Activated CD8-positive, alpha-beta T cell treated with anti-CD3 and anti-CD28 coated beads for 36 hours (primary cell): ENCODE measurements around the gene MCC. TPM values are rescaled to one million over a fixed set of nuclear protein-coding genes. Genes with fewer than 3 reads are reported as not detected.

Experiments used
- ATAC-seq: fragments of 200-7000 bp; cut with Tn5 transposase; one replicate; pipeline ENCODE4 v1.10.0; 2021; ENCODE audit warnings: mild to moderate bottlenecking, moderate library complexity
- CTCF ChIA-PET: fragments of 350-600 bp; sonication (Branson Sonifier 250); formaldehyde crosslinking; loops from one replicate; lab custom pipeline; 2021; ENCODE audit warnings: antibody characterized with exemption; lab: Charles Lee
- POLR2A ChIA-PET: fragments of 350-600 bp; sonication (Branson Sonifier 250); formaldehyde crosslinking; loops from one replicate; lab custom pipeline; 2021; ENCODE audit warnings: antibody characterized with exemption; lab: Charles Lee
- DNase-seq: peaks from one replicate; pipeline ENCODE4 v3.0.0-alpha.2; 2020
- H3K27ac Mint-ChIP-seq: one replicate; pipeline ENCODE4 v1.8.0; 2021; ENCODE audit warnings: mild to moderate bottlenecking, mixed read lengths
- H3K27me3 Mint-ChIP-seq: one replicate; pipeline ENCODE4 v1.8.0; 2021; ENCODE audit warnings: mixed read lengths
- H3K36me3 Mint-ChIP-seq: one replicate; pipeline ENCODE4 v1.8.0; 2021; ENCODE audit warnings: low read depth, mixed read lengths
- H3K4me1 Mint-ChIP-seq: one replicate; pipeline ENCODE4 v1.8.0; 2021; ENCODE audit warnings: low read depth, mixed read lengths
- H3K4me3 Mint-ChIP-seq: one replicate; pipeline ENCODE4 v1.8.0; 2021; ENCODE audit warnings: mild to moderate bottlenecking, moderate library complexity, mixed read lengths
- H3K9me3 Mint-ChIP-seq: one replicate; pipeline ENCODE4 v1.8.0; 2021; ENCODE audit warnings: mixed read lengths
- CTCF ChIP-seq: fragments of 200-600 bp; IDR thresholded peaks from one replicate; pipeline ENCODE4 v1.8.0; 2022; ENCODE audit warnings: antibody characterized with exemption, mild to moderate bottlenecking
- intact Hi-C: fragments of 100-400 bp; cut with micrococcal nuclease; formaldehyde crosslinking; loops from one replicate; pipeline ENCODE4 v1.10.0; 2022
- total RNA-seq, 2 experiments: library from RNA; stranded (reverse); gene quantifications; one replicate each; pipeline ENCODE4 v1.2.3, GENCODE V29; 2021

The MCC gene
- total RNA-seq, 2 experiments from 2014 or later = 4.9 to 5.4 TPM

DNA sequence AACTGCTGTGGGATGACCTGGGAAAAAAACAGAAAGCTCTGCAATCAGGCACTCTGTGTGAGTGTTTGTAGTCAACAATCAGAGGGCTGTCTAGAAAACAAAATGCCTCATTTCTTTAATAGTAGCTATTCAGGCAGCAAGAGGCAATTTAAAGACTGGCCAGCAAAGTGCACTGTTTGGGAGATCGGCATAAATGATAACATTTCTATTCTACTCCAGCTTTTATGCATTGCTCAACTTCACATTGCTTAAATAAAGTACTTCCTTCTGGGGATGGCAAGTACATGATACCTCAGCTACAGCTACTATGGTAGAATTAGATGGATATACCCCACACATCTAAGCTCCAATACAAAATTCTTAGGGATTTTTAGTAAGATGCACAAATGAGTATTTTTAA, 318.5 kb downstream of the MCC start:
- Mint-ChIP-seq H3K27me3 (no peaks in the 10 kb centered on the region), H3K36me3 (no peaks in the 10 kb centered on the region), H3K9me3 (no peaks in the 10 kb centered on the region), H3K4me1 (peaks cover 2% of the 10 kb centered on the region), H3K4me3 (no peak overlapping the region), H3K27ac (no peak overlapping the region)
- POLR2A ChIA-PET = no interaction called here
- CTCF ChIA-PET = no interaction called here
- intact Hi-C loops = no loop called here
- DNase-seq (no peak), ATAC-seq (no peak)
- TF ChIP-seq CTCF = no peak

- ChIA-PET POLR2A (no interaction called here), CTCF (interaction anchor here (0.6 kb wide), 1 partner anchor 1637 kb away, joined by 3 read pairs; no protein-coding TSS in a partner anchor)
- intact Hi-C loops = no loop called here
- no peaks in the 10 kb centered on the region for H3K36me3 Mint-ChIP-seq
- no peak overlapping the region for H3K27ac Mint-ChIP-seq
- ATAC-seq = no peak
- H3K9me3 Mint-ChIP-seq = no peaks in the 10 kb centered on the region
- no peak for TF ChIP-seq CTCF
- H3K4me1 Mint-ChIP-seq = peaks cover 10% of the 10 kb centered on the region
- no peaks in the 10 kb centered on the region for H3K27me3 Mint-ChIP-seq
- no peak overlapping the region for H3K4me3 Mint-ChIP-seq
- no peak for DNase-seq
Observed at GRCh38 chr5:113167985-113168384, 320.3 kb downstream of the MCC start.

DNA sequence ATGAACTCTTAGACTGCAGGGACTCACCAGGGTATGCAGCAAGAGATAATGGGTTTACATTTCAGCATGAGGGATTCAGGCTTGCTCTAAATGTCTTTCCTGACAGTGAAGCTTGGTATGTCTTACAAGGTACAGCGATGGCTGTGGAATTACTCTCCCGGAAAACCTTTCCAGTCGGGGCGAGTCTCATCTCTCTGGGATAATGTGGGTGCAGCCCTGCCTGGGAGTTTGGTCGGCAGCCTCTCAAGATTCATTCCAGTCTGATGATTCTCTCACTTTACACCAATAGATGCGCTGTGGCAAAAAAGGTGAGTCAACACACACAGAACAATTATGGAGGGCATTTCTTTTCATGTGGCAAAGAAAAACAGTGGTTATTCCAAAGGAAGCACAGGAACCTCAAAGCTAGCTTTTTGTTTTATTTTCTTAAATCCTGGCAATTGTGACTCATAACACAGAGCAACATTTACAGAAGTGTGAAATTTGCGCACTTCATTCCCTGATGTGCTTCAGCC, 321.3 kb downstream of the MCC start:
- H3K4me3 Mint-ChIP-seq = no peak overlapping the region
- ChIA-PET CTCF (interaction anchor here (1.1 kb wide), 1 partner anchor 8 kb away, joined by 3 read pairs; no protein-coding TSS in a partner anchor), POLR2A (no interaction called here)

DNA sequence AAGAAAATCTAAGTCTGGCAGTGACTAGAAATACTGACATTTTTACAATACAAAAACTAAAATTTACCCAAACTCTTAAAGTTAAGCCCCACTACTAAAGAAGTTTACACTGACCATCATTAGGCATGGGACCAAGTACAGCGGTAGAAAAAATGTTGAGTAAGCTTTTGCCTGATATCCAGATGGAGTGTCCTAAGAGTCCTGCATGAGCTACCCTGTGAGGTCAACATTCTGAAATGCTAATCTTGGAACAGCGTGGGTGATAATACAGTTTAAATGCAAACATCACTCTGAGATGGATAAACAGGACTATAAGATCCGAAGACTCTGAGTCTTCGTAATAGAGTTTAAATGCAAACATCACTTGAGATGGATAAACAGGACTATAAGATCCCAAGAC, 322.0 kb downstream of the MCC start:
- H3K9me3 Mint-ChIP-seq = no peaks in the 10 kb centered on the region
- TF ChIP-seq CTCF = no peak

More for the DNA sequence above, 321.3 kb downstream of the MCC start:
- Mint-ChIP-seq H3K4me1 (peaks cover 20% of the 10 kb centered on the region), H3K36me3 (no peaks in the 10 kb centered on the region), H3K27me3 (no peaks in the 10 kb centered on the region), H3K9me3 (no peaks in the 10 kb centered on the region), H3K27ac (no peak overlapping the region)
- DNase-seq (no peak), ATAC-seq (no peak)
- intact Hi-C loops = no loop called here
- TF ChIP-seq CTCF = no peak

DNA sequence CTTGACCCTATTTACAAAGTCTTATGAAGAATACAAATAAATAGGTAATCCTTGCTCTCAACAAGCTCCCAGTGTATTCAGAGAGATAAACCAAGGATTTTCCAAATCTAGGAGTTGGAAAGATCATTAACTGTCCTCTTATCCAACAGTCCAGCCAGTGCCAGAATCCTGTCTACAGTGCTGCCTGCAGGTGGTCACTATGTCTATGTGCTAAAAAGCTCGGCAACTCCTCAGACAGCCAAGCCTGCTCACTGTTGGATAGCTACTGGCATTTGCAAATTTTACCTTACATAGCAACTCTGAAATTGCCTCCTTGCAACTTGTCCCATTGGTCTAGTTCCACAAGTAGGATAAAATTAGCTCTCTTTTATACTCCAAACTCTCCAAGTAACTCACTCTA, 324.2 kb downstream of the MCC start:
- no peak for TF ChIP-seq CTCF
- ChIA-PET POLR2A (interaction anchor here (0.6 kb wide), 2 partner anchors 55 to 519 kb away, joined by 3 to 4 read pairs; no protein-coding TSS in a partner anchor), CTCF (interaction anchor here (1.0 kb wide), 1 partner anchor 130 kb away, joined by 4 read pairs; no protein-coding TSS in a partner anchor)
- Mint-ChIP-seq H3K4me1 (peaks cover 21% of the 10 kb centered on the region), H3K27ac (no peak overlapping the region), H3K36me3 (no peaks in the 10 kb centered on the region), H3K9me3 (no peaks in the 10 kb centered on the region), H3K27me3 (no peaks in the 10 kb centered on the region), H3K4me3 (no peak overlapping the region)
- ATAC-seq = no peak
- intact Hi-C loops = no loop called here
- no peak for DNase-seq

More for the DNA sequence above, 322.0 kb downstream of the MCC start:
- no peak overlapping the region for H3K27ac Mint-ChIP-seq
- intact Hi-C loops = no loop called here
- POLR2A ChIA-PET = no interaction called here
- H3K4me3 Mint-ChIP-seq = no peak overlapping the region
- H3K36me3 Mint-ChIP-seq = no peaks in the 10 kb centered on the region
- ATAC-seq (no peak), DNase-seq (no peak)
- peaks cover 21% of the 10 kb centered on the region for H3K4me1 Mint-ChIP-seq
- no peaks in the 10 kb centered on the region for H3K27me3 Mint-ChIP-seq
- CTCF ChIA-PET = interaction anchor here (1.1 kb wide), 1 partner anchor 9 kb away, joined by 3 read pairs; no protein-coding TSS in a partner anchor
